Renal pelvis (tissue), 4 donors: ENCODE results near the gene SPATS2. TPM values are rescaled to one million over a fixed set of nuclear protein-coding genes. Genes with fewer than 3 reads are reported as not detected.
"Not testable (repeated sequence)": the region's sequence is repeated elsewhere in the genome, so short reads cannot be mapped to it uniquely, and the experiment has no call there.

Source experiments
- DNase-seq: peaks from one replicate; pipeline ENCODE4 v3.0.0-alpha.2; 2013
- polyA plus RNA-seq, 3 donors: library from polyadenylated mRNA; unstranded; fragments of 120-200 nt; gene quantifications; one replicate each; pipeline ENCODE4 v1.2.1, GENCODE V29; 2013; ENCODE audit not compliant: insufficient read length in 3 of 3

The SPATS2 gene
- polyA plus RNA-seq, 3 donors: 42.5 to 53.3 (median 51.5) TPM

- DNase-seq: peak; percentile 86
These were observed 19.7 kb upstream of the SPATS2 start for GRCh38 chr12:49347311-49348193.

GRCh38 chr12:49348781-49349180, 18.5 kb upstream of the SPATS2 start:
- DNase-seq: no peak

- DNase-seq: no peak
These were observed 18.0 kb upstream of the SPATS2 start for GRCh38 chr12:49349266-49349665.

- DNase-seq: no peak
These were observed 14.9 kb upstream of the SPATS2 start for GRCh38 chr12:49352351-49352750.

- DNase-seq: no peak
These were observed 11.3 kb upstream of the SPATS2 start for GRCh38 chr12:49355913-49356312.

GRCh38 chr12:49357103-49357678, 10.1 kb upstream of the SPATS2 start:
- DNase-seq: no peak

GRCh38 chr12:49358483-49359141, 8.7 kb upstream of the SPATS2 start:
- peak; percentile 78 for DNase-seq

GRCh38 chr12:49359671-49360070, 7.6 kb upstream of the SPATS2 start:
- DNase-seq: no peak

GRCh38 chr12:49362077-49362476, 5.2 kb upstream of the SPATS2 start:
- no peak for DNase-seq

- DNase-seq: no peak
These were observed 2.3 kb upstream of the SPATS2 start for GRCh38 chr12:49364989-49365388.

- no peak for DNase-seq
These were observed 1.7 kb upstream of the SPATS2 start for GRCh38 chr12:49365542-49365941.

- DNase-seq: no peak
These were observed 1.1 kb upstream of the SPATS2 start for GRCh38 chr12:49366096-49366651.

GRCh38 chr12:49366652-49367380, 446 bp upstream of the SPATS2 start:
- peak; percentile 96 for DNase-seq

- DNase-seq: no peak
These were observed 958 bp downstream of the SPATS2 start for GRCh38 chr12:49368240-49368600.

GRCh38 chr12:49369411-49370145, 2.3 kb downstream of the SPATS2 start:
- no peak for DNase-seq

- DNase-seq: no peak
These were observed 3.3 kb downstream of the SPATS2 start for GRCh38 chr12:49370539-49370938.

- no peak for DNase-seq
These were observed 8.1 kb downstream of the SPATS2 start for GRCh38 chr12:49375406-49375805.

GRCh38 chr12:49377386-49377785, 10.1 kb downstream of the SPATS2 start:
- no peak for DNase-seq

GRCh38 chr12:49380184-49380583, 12.9 kb downstream of the SPATS2 start:
- not testable (repeated sequence) for DNase-seq

- no peak for DNase-seq
These were observed 21.6 kb downstream of the SPATS2 start for GRCh38 chr12:49388682-49389386.

GRCh38 chr12:49389387-49389703, 22.1 kb downstream of the SPATS2 start:
- no peak for DNase-seq
